ENCODE measurements around the gene RASSF3.

RASSF3 gene

DNA sequence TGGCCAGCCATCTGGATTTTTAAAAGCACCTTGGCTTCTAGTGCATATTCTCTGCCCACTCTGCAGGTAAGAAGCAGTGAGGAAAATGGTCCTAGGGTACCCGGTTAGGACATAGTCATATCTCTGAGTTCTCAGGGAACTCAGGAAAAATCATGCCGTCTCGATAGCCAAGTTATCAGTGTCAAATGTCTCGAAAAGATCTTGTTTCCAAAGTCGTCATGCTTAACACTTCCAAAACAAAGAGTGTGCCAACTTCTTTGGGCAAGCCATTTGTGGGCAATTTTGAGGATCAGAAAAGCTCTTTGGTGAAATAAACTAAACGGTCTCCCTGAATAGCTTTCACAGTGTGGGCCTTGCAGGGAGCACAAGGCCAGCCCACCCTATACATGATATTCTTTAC is 39.2 kb downstream of the RASSF3 start:
- TF ChIP-seq GABPA (IDR thresholded peaks at IDR 0.05; ENCODE audit: low read depth), result no peak
- TF ChIP-seq SPI1 (IDR thresholded peaks at IDR 0.05; ENCODE audit: borderline replicate concordance, low read depth), result no peak
- TF ChIP-seq, protein P1, sequence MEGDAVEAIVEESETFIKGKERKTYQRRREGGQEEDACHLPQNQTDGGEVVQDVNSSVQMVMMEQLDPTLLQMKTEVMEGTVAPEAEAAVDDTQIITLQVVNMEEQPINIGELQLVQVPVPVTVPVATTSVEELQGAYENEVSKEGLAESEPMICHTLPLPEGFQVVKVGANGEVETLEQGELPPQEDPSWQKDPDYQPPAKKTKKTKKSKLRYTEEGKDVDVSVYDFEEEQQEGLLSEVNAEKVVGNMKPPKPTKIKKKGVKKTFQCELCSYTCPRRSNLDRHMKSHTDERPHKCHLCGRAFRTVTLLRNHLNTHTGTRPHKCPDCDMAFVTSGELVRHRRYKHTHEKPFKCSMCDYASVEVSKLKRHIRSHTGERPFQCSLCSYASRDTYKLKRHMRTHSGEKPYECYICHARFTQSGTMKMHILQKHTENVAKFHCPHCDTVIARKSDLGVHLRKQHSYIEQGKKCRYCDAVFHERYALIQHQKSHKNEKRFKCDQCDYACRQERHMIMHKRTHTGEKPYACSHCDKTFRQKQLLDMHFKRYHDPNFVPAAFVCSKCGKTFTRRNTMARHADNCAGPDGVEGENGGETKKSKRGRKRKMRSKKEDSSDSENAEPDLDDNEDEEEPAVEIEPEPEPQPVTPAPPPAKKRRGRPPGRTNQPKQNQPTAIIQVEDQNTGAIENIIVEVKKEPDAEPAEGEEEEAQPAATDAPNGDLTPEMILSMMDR (IDR thresholded peaks at IDR 0.05; ENCODE audit: insufficient read depth, low read length), result no peak
- TF ChIP-seq, protein P2, sequence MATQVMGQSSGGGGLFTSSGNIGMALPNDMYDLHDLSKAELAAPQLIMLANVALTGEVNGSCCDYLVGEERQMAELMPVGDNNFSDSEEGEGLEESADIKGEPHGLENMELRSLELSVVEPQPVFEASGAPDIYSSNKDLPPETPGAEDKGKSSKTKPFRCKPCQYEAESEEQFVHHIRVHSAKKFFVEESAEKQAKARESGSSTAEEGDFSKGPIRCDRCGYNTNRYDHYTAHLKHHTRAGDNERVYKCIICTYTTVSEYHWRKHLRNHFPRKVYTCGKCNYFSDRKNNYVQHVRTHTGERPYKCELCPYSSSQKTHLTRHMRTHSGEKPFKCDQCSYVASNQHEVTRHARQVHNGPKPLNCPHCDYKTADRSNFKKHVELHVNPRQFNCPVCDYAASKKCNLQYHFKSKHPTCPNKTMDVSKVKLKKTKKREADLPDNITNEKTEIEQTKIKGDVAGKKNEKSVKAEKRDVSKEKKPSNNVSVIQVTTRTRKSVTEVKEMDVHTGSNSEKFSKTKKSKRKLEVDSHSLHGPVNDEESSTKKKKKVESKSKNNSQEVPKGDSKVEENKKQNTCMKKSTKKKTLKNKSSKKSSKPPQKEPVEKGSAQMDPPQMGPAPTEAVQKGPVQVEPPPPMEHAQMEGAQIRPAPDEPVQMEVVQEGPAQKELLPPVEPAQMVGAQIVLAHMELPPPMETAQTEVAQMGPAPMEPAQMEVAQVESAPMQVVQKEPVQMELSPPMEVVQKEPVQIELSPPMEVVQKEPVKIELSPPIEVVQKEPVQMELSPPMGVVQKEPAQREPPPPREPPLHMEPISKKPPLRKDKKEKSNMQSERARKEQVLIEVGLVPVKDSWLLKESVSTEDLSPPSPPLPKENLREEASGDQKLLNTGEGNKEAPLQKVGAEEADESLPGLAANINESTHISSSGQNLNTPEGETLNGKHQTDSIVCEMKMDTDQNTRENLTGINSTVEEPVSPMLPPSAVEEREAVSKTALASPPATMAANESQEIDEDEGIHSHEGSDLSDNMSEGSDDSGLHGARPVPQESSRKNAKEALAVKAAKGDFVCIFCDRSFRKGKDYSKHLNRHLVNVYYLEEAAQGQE (IDR thresholded peaks at IDR 0.05; ENCODE audit: insufficient replicate concordance, low read depth), result no peak
- no peak for TF ChIP-seq POLR2AphosphoS5 (IDR thresholded peaks at IDR 0.05; ENCODE audit: low read depth)
- no peak overlapping the region for H3K4me3 ChIP-seq (replicated peaks; ENCODE audit: insufficient read depth, low read length)
- no peak for DNase-seq (ENCODE audit: low read depth in 1 of 2, low spot score in 1 of 2)
- no peak overlapping the region for H3K27ac ChIP-seq (replicated peaks)
- no peaks in the 10 kb centered on the region for H3K27me3 ChIP-seq (ENCODE audit: insufficient read depth, poor library complexity, severe bottlenecking)

DNA sequence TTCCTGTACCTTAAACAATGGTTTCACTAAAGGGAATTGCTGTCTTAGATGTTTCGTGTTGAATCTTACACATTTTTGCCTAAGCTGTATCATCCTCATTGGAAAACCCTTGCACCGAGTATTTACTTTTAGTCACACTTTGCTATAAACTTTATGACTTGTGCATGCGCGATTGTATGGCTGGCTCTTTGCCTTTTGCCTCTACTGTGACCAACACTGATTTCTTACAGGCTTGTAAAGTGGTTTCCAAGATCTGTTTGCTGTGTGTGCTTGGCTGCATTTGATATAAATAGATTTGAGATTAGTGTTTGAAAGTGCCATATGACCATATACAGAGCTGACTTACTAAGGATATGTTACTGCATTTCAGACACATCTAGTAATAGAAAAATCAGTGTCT is 40.5 kb downstream of the RASSF3 start:
- H3K27ac ChIP-seq (replicated peaks), result no peak overlapping the region
- H3K4me3 ChIP-seq (replicated peaks; ENCODE audit: insufficient read depth, low read length), result no peak overlapping the region
- TF ChIP-seq POLR2AphosphoS5 (IDR thresholded peaks at IDR 0.05; ENCODE audit: low read depth) (no peak), SPI1 (IDR thresholded peaks at IDR 0.05; ENCODE audit: borderline replicate concordance, low read depth) (no peak), GABPA (IDR thresholded peaks at IDR 0.05; ENCODE audit: low read depth) (no peak)
- TF ChIP-seq, protein P1 (IDR thresholded peaks at IDR 0.05; ENCODE audit: insufficient read depth, low read length), result no peak
- TF ChIP-seq, protein P2 (IDR thresholded peaks at IDR 0.05; ENCODE audit: insufficient replicate concordance, low read depth), result no peak
- no peak for DNase-seq (ENCODE audit: low read depth in 1 of 2, low spot score in 1 of 2)
- no peaks in the 10 kb centered on the region for H3K27me3 ChIP-seq (ENCODE audit: insufficient read depth, poor library complexity, severe bottlenecking)

DNA sequence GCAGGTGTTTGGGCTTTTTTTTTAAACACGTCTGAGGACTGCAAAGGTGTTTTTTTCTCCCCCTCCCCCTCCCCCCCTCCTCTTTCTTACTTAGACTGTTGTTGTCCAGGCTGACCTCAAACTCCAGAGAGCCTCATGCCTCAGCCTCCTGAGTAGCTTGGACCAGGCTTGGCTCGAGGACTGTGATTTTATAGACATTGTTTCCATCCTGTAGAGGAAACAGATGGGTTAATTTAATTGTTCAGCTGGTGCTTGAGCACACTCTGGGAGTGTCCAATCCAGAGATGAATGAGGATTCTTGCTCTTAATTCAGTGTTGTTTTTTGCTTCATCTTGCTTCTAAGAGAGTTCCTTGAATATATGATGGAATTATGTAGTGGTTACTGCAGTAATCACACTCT is 42.1 kb downstream of the RASSF3 start:
- no peak for DNase-seq (ENCODE audit: low read depth in 1 of 2, low spot score in 1 of 2)
- no peak overlapping the region for H3K27ac ChIP-seq (replicated peaks)
- TF ChIP-seq SPI1 (IDR thresholded peaks at IDR 0.05; ENCODE audit: borderline replicate concordance, low read depth) (no peak), GABPA (IDR thresholded peaks at IDR 0.05; ENCODE audit: low read depth) (no peak), POLR2AphosphoS5 (IDR thresholded peaks at IDR 0.05; ENCODE audit: low read depth) (no peak)
- TF ChIP-seq, protein P2 (IDR thresholded peaks at IDR 0.05; ENCODE audit: insufficient replicate concordance, low read depth), result no peak
- TF ChIP-seq, protein P1 (IDR thresholded peaks at IDR 0.05; ENCODE audit: insufficient read depth, low read length), result no peak

More for the DNA sequence above, 42.1 kb downstream of the RASSF3 start:
- Histone ChIP-seq H3K4me3 (replicated peaks; ENCODE audit: insufficient read depth, low read length) (no peak overlapping the region), H3K27me3 (ENCODE audit: insufficient read depth, poor library complexity, severe bottlenecking) (no peaks in the 10 kb centered on the region)

All from HL-60 (cell line).